Measurements from ENCODE around the gene CADPS2.

GRCh38 chr7:122470859-122471258 lies 415.4 kb downstream of the CADPS2 start:
- TF ChIP-seq EGR1 (IDR thresholded peaks at IDR 0.05) (no peak), EP300 (IDR thresholded peaks at IDR 0.05; ENCODE audit: borderline replicate concordance) (no peak), YY1 (IDR thresholded peaks at IDR 0.05; ENCODE audit: low read depth) (no peak), RAD21 (IDR thresholded peaks at IDR 0.05; ENCODE audit: low read depth) (no peak)
- TF ChIP-seq, protein P1, sequence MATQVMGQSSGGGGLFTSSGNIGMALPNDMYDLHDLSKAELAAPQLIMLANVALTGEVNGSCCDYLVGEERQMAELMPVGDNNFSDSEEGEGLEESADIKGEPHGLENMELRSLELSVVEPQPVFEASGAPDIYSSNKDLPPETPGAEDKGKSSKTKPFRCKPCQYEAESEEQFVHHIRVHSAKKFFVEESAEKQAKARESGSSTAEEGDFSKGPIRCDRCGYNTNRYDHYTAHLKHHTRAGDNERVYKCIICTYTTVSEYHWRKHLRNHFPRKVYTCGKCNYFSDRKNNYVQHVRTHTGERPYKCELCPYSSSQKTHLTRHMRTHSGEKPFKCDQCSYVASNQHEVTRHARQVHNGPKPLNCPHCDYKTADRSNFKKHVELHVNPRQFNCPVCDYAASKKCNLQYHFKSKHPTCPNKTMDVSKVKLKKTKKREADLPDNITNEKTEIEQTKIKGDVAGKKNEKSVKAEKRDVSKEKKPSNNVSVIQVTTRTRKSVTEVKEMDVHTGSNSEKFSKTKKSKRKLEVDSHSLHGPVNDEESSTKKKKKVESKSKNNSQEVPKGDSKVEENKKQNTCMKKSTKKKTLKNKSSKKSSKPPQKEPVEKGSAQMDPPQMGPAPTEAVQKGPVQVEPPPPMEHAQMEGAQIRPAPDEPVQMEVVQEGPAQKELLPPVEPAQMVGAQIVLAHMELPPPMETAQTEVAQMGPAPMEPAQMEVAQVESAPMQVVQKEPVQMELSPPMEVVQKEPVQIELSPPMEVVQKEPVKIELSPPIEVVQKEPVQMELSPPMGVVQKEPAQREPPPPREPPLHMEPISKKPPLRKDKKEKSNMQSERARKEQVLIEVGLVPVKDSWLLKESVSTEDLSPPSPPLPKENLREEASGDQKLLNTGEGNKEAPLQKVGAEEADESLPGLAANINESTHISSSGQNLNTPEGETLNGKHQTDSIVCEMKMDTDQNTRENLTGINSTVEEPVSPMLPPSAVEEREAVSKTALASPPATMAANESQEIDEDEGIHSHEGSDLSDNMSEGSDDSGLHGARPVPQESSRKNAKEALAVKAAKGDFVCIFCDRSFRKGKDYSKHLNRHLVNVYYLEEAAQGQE (IDR thresholded peaks at IDR 0.05; ENCODE audit: low read depth) = no peak
